Measurements from ENCODE around the gene DENND5A.

The DENND5A gene

GRCh38 chr11:9177438-9178091 is 87.6 kb downstream of the DENND5A start:
- TF ChIP-seq EZH2phosphoT487 (IDR thresholded peaks at IDR 0.05; ENCODE audit: borderline replicate concordance, low read length) (no peak), CTCF (IDR thresholded peaks at IDR 0.05; ENCODE audit: low read depth, low read length, poor library complexity, severe bottlenecking) (no peak)

GRCh38 chr11:9176550-9176949 is 88.6 kb downstream of the DENND5A start:
- H3K4me1 ChIP-seq (ENCODE audit: control insufficient read depth, low read length), result no peaks in the 10 kb centered on the region
- no peak overlapping the region for H3K4me2 ChIP-seq (ENCODE audit: low read length)
- H3K4me3 ChIP-seq (ENCODE audit: low read length), result no peak overlapping the region
- no peaks in the 10 kb centered on the region for H3F3A ChIP-seq (ENCODE audit: control insufficient read depth, insufficient read depth)
- no peaks in the 10 kb centered on the region for H3K79me2 ChIP-seq (ENCODE audit: control insufficient read depth, low read length)
- no peaks in the 10 kb centered on the region for H4K20me1 ChIP-seq (ENCODE audit: control insufficient read depth, insufficient read depth, low read depth, low read length)
- no peaks in the 10 kb centered on the region for H3K9me2 ChIP-seq (replicated peaks; ENCODE audit: control insufficient read depth, low read length)
- no peak overlapping the region for H3K27ac ChIP-seq (ENCODE audit: low read depth, low read length)
- H3K36me3 ChIP-seq (ENCODE audit: control insufficient read depth, low read length), result no peaks in the 10 kb centered on the region
- H3K9me3 ChIP-seq (ENCODE audit: control insufficient read depth, insufficient read depth, low read length), result no peaks in the 10 kb centered on the region
- H3K27me3 ChIP-seq (ENCODE audit: control insufficient read depth, low read length), result no peaks in the 10 kb centered on the region
- TF ChIP-seq EZH2phosphoT487 (IDR thresholded peaks at IDR 0.05; ENCODE audit: borderline replicate concordance, low read length), result no peak
- no peak for TF ChIP-seq CTCF (IDR thresholded peaks at IDR 0.05; ENCODE audit: low read depth, low read length, poor library complexity, severe bottlenecking)

More at GRCh38 chr11:9177438-9178091, 87.6 kb downstream of the DENND5A start:
- no peaks in the 10 kb centered on the region for H3F3A ChIP-seq (ENCODE audit: control insufficient read depth, insufficient read depth)
- no peaks in the 10 kb centered on the region for H3K4me1 ChIP-seq (ENCODE audit: control insufficient read depth, low read length)
- no peaks in the 10 kb centered on the region for H3K36me3 ChIP-seq (ENCODE audit: control insufficient read depth, low read length)
- no peaks in the 10 kb centered on the region for H3K9me3 ChIP-seq (ENCODE audit: control insufficient read depth, insufficient read depth, low read length)
- no peak overlapping the region for H3K4me3 ChIP-seq (ENCODE audit: low read length)
- no peaks in the 10 kb centered on the region for H3K79me2 ChIP-seq (ENCODE audit: control insufficient read depth, low read length)
- H3K9me2 ChIP-seq (replicated peaks; ENCODE audit: control insufficient read depth, low read length), result no peaks in the 10 kb centered on the region
- H3K27ac ChIP-seq (ENCODE audit: low read depth, low read length), result no peak overlapping the region
- H3K4me2 ChIP-seq (ENCODE audit: low read length), result no peak overlapping the region
- no peaks in the 10 kb centered on the region for H4K20me1 ChIP-seq (ENCODE audit: control insufficient read depth, insufficient read depth, low read depth, low read length)
- no peaks in the 10 kb centered on the region for H3K27me3 ChIP-seq (ENCODE audit: control insufficient read depth, low read length)

GRCh38 chr11:9176136-9176535 is 89.0 kb downstream of the DENND5A start:
- Histone ChIP-seq H3K4me1 (ENCODE audit: control insufficient read depth, low read length) (no peaks in the 10 kb centered on the region), H3K4me2 (ENCODE audit: low read length) (no peak overlapping the region), H3K36me3 (ENCODE audit: control insufficient read depth, low read length) (no peaks in the 10 kb centered on the region), H4K20me1 (ENCODE audit: control insufficient read depth, insufficient read depth, low read depth, low read length) (no peaks in the 10 kb centered on the region), H3K79me2 (ENCODE audit: control insufficient read depth, low read length) (no peaks in the 10 kb centered on the region), H3K4me3 (ENCODE audit: low read length) (no peak overlapping the region), H3K27me3 (ENCODE audit: control insufficient read depth, low read length) (no peaks in the 10 kb centered on the region), H3K9me3 (ENCODE audit: control insufficient read depth, insufficient read depth, low read length) (no peaks in the 10 kb centered on the region), H3F3A (ENCODE audit: control insufficient read depth, insufficient read depth) (no peaks in the 10 kb centered on the region), H3K27ac (ENCODE audit: low read depth, low read length) (no peak overlapping the region), H3K9me2 (replicated peaks; ENCODE audit: control insufficient read depth, low read length) (no peaks in the 10 kb centered on the region)
- TF ChIP-seq EZH2phosphoT487 (IDR thresholded peaks at IDR 0.05; ENCODE audit: borderline replicate concordance, low read length), result no peak
- TF ChIP-seq CTCF (IDR thresholded peaks at IDR 0.05; ENCODE audit: low read depth, low read length, poor library complexity, severe bottlenecking), result no peak

Data from DOHH2 (cell line).